HG02571 (cell line): ENCODE results near the gene SRRM4.

Source experiments
- ATAC-seq: cut with Tn5 transposase; IDR thresholded peaks from one replicate; pipeline ENCODE4 v1.9.1; 2021; ENCODE audit warnings: mild to moderate bottlenecking, moderate library complexity; ENCODE audit not compliant: unreplicated experiment

SRRM4 gene

GRCh38 chr12:119114294-119114693, 133.0 kb downstream of the SRRM4 start:
- no peak for ATAC-seq

GRCh38 chr12:119115296-119115905, 134.1 kb downstream of the SRRM4 start:
- no peak for ATAC-seq

- no peak for ATAC-seq
Measured at GRCh38 chr12:119117936-119118335, 136.6 kb downstream of the SRRM4 start.

- ATAC-seq = no peak
Measured at GRCh38 chr12:119118625-119119024, 137.3 kb downstream of the SRRM4 start.

GRCh38 chr12:119122047-119122446, 140.7 kb downstream of the SRRM4 start:
- no peak for ATAC-seq

GRCh38 chr12:119122751-119123150, 141.4 kb downstream of the SRRM4 start:
- no peak for ATAC-seq

GRCh38 chr12:119128527-119128926, 147.2 kb downstream of the SRRM4 start:
- ATAC-seq = no peak

GRCh38 chr12:119129827-119130434, 148.6 kb downstream of the SRRM4 start:
- ATAC-seq = no peak

- no peak for ATAC-seq
Measured at GRCh38 chr12:119130523-119130922, 149.2 kb downstream of the SRRM4 start.

- no peak for ATAC-seq
Measured at GRCh38 chr12:119134284-119135072, 153.1 kb downstream of the SRRM4 start.

- no peak for ATAC-seq
Measured at GRCh38 chr12:119136811-119137410, 155.6 kb downstream of the SRRM4 start.

GRCh38 chr12:119139448-119139847, 158.1 kb downstream of the SRRM4 start:
- ATAC-seq = no peak

GRCh38 chr12:119145367-119145766, 164.0 kb downstream of the SRRM4 start:
- no peak for ATAC-seq

- ATAC-seq = no peak
Measured at GRCh38 chr12:119147847-119148448, 166.6 kb downstream of the SRRM4 start.

GRCh38 chr12:119149270-119149669, 167.9 kb downstream of the SRRM4 start:
- no peak for ATAC-seq

- no peak for ATAC-seq
Measured at GRCh38 chr12:119151445-119152026, 170.2 kb downstream of the SRRM4 start.

GRCh38 chr12:119153477-119154434, 172.4 kb downstream of the SRRM4 start:
- no peak for ATAC-seq

- ATAC-seq = no peak
Measured at GRCh38 chr12:119154435-119154818, 173.1 kb downstream of the SRRM4 start.

GRCh38 chr12:119156401-119157044, 175.2 kb downstream of the SRRM4 start:
- ATAC-seq = no peak
